Cardiac fibroblast (primary cell): ENCODE measurements around the gene MYL7.

Experiments
- DNase-seq, 2 donors: peaks; one replicate each; pipeline versions ENCODE4 v3.0.0 to v3.0.0-alpha.2; 2010; ENCODE audit warnings: low read depth in 2 of 2
- H3K4me3 ChIP-seq, 2 donors: replicated peaks in 1 of 2; 1 replicate in 1 of 2; 2 replicates in 1 of 2; pipeline ENCODE4 v1.5.1; 2011; ENCODE audit warnings: low read depth in 2 of 2, low read length in 2 of 2, mild to moderate bottlenecking in 2 of 2, moderate library complexity in 1 of 2
- CTCF ChIP-seq: IDR thresholded peaks from one replicate; pipeline ENCODE4 v1.5.1; 2011; ENCODE audit warnings: low read depth, mild to moderate bottlenecking, low read length, inconsistent platforms

Gene MYL7

GRCh38 chr7:44167920-44168319 lies 26.8 kb upstream of the MYL7 start:
- no peak for DNase-seq
- no peak for TF ChIP-seq CTCF
- H3K4me3 ChIP-seq: no peak overlapping the region

GRCh38 chr7:44163591-44163990 lies 22.5 kb upstream of the MYL7 start:
- H3K4me3 ChIP-seq: no peak overlapping the region
- TF ChIP-seq CTCF: no peak
- DNase-seq: peak; percentile 74 to 83

- TF ChIP-seq CTCF: no peak
- no peak for DNase-seq
- H3K4me3 ChIP-seq: no peak overlapping the region
Measured at GRCh38 chr7:44162785-44163395, 21.8 kb upstream of the MYL7 start.

- TF ChIP-seq CTCF: no peak
- no peak overlapping the region for H3K4me3 ChIP-seq
- DNase-seq: peak in 1 of 2 donors; percentile 15
Measured at GRCh38 chr7:44162179-44162578, 21.0 kb upstream of the MYL7 start.

GRCh38 chr7:44161371-44161770 lies 20.2 kb upstream of the MYL7 start:
- H3K4me3 ChIP-seq: no peak overlapping the region
- no peak for TF ChIP-seq CTCF
- no peak for DNase-seq

- no peak for DNase-seq
- no peak for TF ChIP-seq CTCF
Measured at GRCh38 chr7:44159824-44160630, 18.9 kb upstream of the MYL7 start.

More at GRCh38 chr7:44159824-44160630, 18.9 kb upstream of the MYL7 start:
- no peak overlapping the region for H3K4me3 ChIP-seq
